Measurements from ENCODE around the gene MGAT1.

- TF ChIP-seq CTCF (conservative IDR thresholded peaks at IDR 0.05; ENCODE audit: low read depth in 2 of 2) (no peak), POLR2AphosphoS5 (IDR thresholded peaks at IDR 0.05; ENCODE audit: low read depth) (no peak), EZH2 (IDR thresholded peaks at IDR 0.05; ENCODE audit: low read depth, unreplicated experiment) (no peak), EZH2phosphoT487 (IDR thresholded peaks at IDR 0.05; ENCODE audit: unreplicated experiment) (no peak), REST (IDR thresholded peaks at IDR 0.05; ENCODE audit: unreplicated experiment) (no peak), NANOG (IDR thresholded peaks at IDR 0.05; ENCODE audit: borderline replicate concordance) (no peak), ZNF331 (CRISPR knock-in tag; IDR thresholded peaks at IDR 0.05; ENCODE audit: low read depth) (no peak), CREB1 (CRISPR knock-in tag; IDR thresholded peaks at IDR 0.05; ENCODE audit: low read depth) (no peak), JUNB (IDR thresholded peaks at IDR 0.05; ENCODE audit: unreplicated experiment) (no peak), ZNF114 (CRISPR knock-in tag; IDR thresholded peaks at IDR 0.05) (no peak), ETS1 (IDR thresholded peaks at IDR 0.05) (no peak)
These were observed 62.6 kb downstream of the MGAT1 start, which contains the start of gene OR2Y1 for GRCh38 chr5:180739958-180740357.
